CD4-positive, CD25-positive, alpha-beta regulatory T cell (primary cell): ENCODE measurements around the gene KCNAB1. TPM values are rescaled to one million over a fixed set of nuclear protein-coding genes. Genes with fewer than 3 reads are reported as not detected.
"Not testable (repeated sequence)": the region's sequence is repeated elsewhere in the genome, so short reads cannot be mapped to it uniquely, and the experiment has no call there.

ENCODE experiments used
- ATAC-seq, 2 donors: fragments of 150-1000 bp; cut with Tn5 transposase; one replicate each; pipeline ENCODE4 v1.10.0; 2021; ENCODE audit warnings: low read depth in 2 of 2, moderate number of reproducible peaks in 2 of 2, moderate library complexity in 1 of 2
- DNase-seq, 3 donors: peaks; one replicate each; pipeline versions ENCODE4 v3.0.0 to v3.0.0-alpha.2; 2012 to 2022; ENCODE audit warnings: mixed read lengths in 1 of 3
- H3K27ac ChIP-seq: one replicate; pipeline ENCODE4 v1.7.0; 2013; ENCODE audit warnings: mild to moderate bottlenecking, low read length; ENCODE audit not compliant: insufficient read depth, poor library complexity, severe bottlenecking
- H3K27me3 ChIP-seq: one replicate; pipeline ENCODE4 v1.7.0; 2013; ENCODE audit warnings: low read length; ENCODE audit not compliant: control insufficient read depth, insufficient read depth
- H3K36me3 ChIP-seq: one replicate; pipeline ENCODE4 v1.7.0; 2013; ENCODE audit warnings: mild to moderate bottlenecking, low read length, moderate library complexity; ENCODE audit not compliant: control insufficient read depth, insufficient read depth
- H3K4me1 ChIP-seq: 2 replicates; pipeline ENCODE4 v1.7.0; 2013; ENCODE audit warnings: mild to moderate bottlenecking, low read length; ENCODE audit not compliant: insufficient read depth, control insufficient read depth, poor library complexity, severe bottlenecking
- H3K4me3 ChIP-seq: one replicate; pipeline ENCODE4 v1.7.0; 2013; ENCODE audit warnings: low read depth, mild to moderate bottlenecking, low read length, moderate library complexity
- H3K9me3 ChIP-seq, 2 experiments: 1 replicate in 1 of 2; 2 replicates in 1 of 2; pipeline ENCODE4 v1.7.0; 2013; ENCODE audit warnings: low read length in 2 of 2, mild to moderate bottlenecking in 1 of 2, moderate library complexity in 1 of 2; ENCODE audit not compliant: control insufficient read depth in 2 of 2
- H3K27ac Mint-ChIP-seq, 3 donors: one replicate each; pipeline ENCODE4 v1.8.0; 2020 to 2022; ENCODE audit warnings: mild to moderate bottlenecking in 3 of 3, mixed read lengths in 3 of 3, moderate library complexity in 2 of 3
- H3K27me3 Mint-ChIP-seq: one replicate; pipeline ENCODE4 v1.8.0; 2022; ENCODE audit warnings: mild to moderate bottlenecking, mixed read lengths
- H3K36me3 Mint-ChIP-seq: one replicate; pipeline ENCODE4 v1.8.0; 2020; ENCODE audit warnings: mixed read lengths
- H3K4me1 Mint-ChIP-seq, 4 donors: one replicate each; pipeline ENCODE4 v1.8.0; 2020 to 2022; ENCODE audit warnings: mixed read lengths in 4 of 4, mild to moderate bottlenecking in 1 of 4
- H3K4me3 Mint-ChIP-seq, 4 donors: one replicate each; pipeline ENCODE4 v1.8.0; 2020 to 2022; ENCODE audit warnings: mild to moderate bottlenecking in 4 of 4, mixed read lengths in 4 of 4, moderate library complexity in 3 of 4
- H3K9me3 Mint-ChIP-seq, 7 donors: one replicate each; pipeline ENCODE4 v1.8.0; 2020 to 2022; ENCODE audit warnings: mixed read lengths in 7 of 7, mild to moderate bottlenecking in 3 of 7, moderate library complexity in 2 of 7
- polyA plus RNA-seq, 4 donors: library from polyadenylated mRNA; unstranded; fragments of 300-500 nt; fragmentation: Illumina TruSeq; gene quantifications; one replicate each; pipeline ENCODE4 v1.2.3, GENCODE V29; 2021
- total RNA-seq: library from RNA; stranded (reverse); gene quantifications from one replicate; pipeline ENCODE4 v1.2.3, GENCODE V29; 2022

Gene KCNAB1
- total and polyA plus RNA-seq, 5 donors from 2014 or later, result 0.08 to 0.26 (median 0.17) TPM

- Histone ChIP-seq H3K36me3 (no peaks in the 10 kb centered on the region), H3K27me3 (peaks cover 7% of the 10 kb centered on the region), H3K27ac (no peak overlapping the region), H3K4me1 (no peaks in the 10 kb centered on the region), H3K4me3 (no peak overlapping the region), H3K9me3 (no peaks in the 10 kb centered on the region)
- Mint-ChIP-seq H3K9me3 (peaks cover 0 to 2% (median 0%) of the 10 kb centered on the region in 7 donors), H3K27me3 (peaks cover 55% of the 10 kb centered on the region), H3K27ac (peak overlapping the region in 1 of 3 donors; percentile 82), H3K4me1 (no peaks in the 10 kb centered on the region), H3K36me3 (no peaks in the 10 kb centered on the region), H3K4me3 (no peak overlapping the region)
- no peak for DNase-seq
- no peak for ATAC-seq
Measured at GRCh38 chr3:156563900-156564682, 443.7 kb downstream of the KCNAB1 start.

DNA sequence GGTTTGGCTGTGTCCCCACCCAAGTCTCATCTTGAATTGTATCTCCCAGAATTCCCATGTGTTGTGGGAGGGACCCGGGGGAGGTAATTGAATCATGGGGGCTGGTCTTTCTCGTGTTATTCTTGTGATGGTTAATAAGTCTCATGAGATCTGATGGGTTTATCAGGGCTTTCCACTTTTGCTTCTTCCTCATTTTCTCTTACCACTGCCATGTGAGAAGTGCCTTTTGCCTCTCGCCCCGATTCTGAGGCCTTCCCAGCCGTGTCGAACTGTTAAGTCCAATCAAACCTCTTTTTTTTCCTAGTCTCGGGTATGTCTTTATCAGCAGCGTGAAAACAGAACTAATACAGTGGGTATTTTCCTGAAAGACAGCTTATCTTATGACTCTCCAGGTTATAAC, 448.6 kb downstream of the KCNAB1 start:
- not testable (repeated sequence) for DNase-seq, H3K27ac ChIP-seq, ATAC-seq

DNA sequence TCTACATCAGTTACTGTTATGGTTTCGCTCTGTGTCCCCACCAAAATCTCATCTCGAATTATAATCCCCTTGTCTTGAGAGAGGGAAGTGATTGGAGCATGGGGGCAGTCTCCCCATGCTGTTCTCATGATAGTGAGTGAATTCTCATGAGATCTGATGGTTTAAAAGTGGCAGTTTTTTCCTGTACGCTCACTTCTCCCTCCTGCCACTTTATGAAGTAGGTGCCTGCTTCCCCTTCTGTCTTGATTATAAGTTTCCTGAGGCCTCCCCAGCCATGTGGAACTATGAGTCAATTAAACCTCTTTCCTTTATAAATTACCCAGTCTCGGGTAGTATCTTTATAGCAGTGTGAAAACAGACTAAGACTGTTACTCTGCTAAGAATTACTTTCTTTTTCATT, 449.5 kb downstream of the KCNAB1 start:
- H3K4me3 Mint-ChIP-seq, H3K4me1 ChIP-seq, H3K36me3 Mint-ChIP-seq, H3K9me3 Mint-ChIP-seq, ATAC-seq, DNase-seq, H3K27ac Mint-ChIP-seq, H3K4me1 Mint-ChIP-seq, H3K9me3 ChIP-seq, H3K36me3 ChIP-seq, H3K4me3 ChIP-seq, H3K27ac ChIP-seq: not testable (repeated sequence)
- H3K27me3 ChIP-seq, result peaks cover 25% of the 10 kb centered on the region
- H3K27me3 Mint-ChIP-seq, result peaks cover 58% of the 10 kb centered on the region

More for the DNA sequence above, 448.6 kb downstream of the KCNAB1 start:
- H3K27me3 Mint-ChIP-seq, result peaks cover 62% of the 10 kb centered on the region
- H3K4me1 Mint-ChIP-seq, H3K9me3 ChIP-seq, H3K4me1 ChIP-seq, H3K4me3 Mint-ChIP-seq, H3K36me3 ChIP-seq, H3K9me3 Mint-ChIP-seq, H3K4me3 ChIP-seq, H3K36me3 Mint-ChIP-seq: not testable (repeated sequence)
- peaks cover 24% of the 10 kb centered on the region for H3K27me3 ChIP-seq
- peak overlapping the region in 1 of 3 donors; percentile 62 for H3K27ac Mint-ChIP-seq

DNA sequence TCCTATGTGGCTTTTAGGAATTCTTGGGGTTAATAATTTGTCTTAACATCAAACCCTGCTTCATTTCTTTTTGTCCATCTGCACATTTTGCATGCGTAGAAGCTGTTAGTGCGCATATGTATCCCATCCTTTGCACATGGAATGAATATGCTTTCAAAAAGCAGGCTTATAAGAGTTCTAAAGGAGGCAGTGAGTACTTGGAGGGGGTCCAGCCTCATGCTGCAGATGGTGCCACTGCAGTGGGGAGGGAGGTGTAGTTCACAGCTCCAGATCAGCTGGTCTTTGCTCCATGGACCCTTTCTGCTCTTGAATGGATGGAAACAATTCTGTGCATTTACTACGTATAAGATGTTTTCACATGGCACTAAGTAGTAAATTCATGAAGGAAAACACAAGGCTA, 455.3 kb downstream of the KCNAB1 start:
- no peaks in the 10 kb centered on the region for H3K36me3 ChIP-seq
- H3K36me3 Mint-ChIP-seq, result no peaks in the 10 kb centered on the region
- H3K4me1 ChIP-seq, result no peaks in the 10 kb centered on the region
- H3K4me3 Mint-ChIP-seq, result no peak overlapping the region
- no peaks in the 10 kb centered on the region for H3K9me3 ChIP-seq
- H3K4me1 Mint-ChIP-seq, result no peaks in the 10 kb centered on the region
- H3K27me3 Mint-ChIP-seq, result peaks cover 39% of the 10 kb centered on the region
- no peak overlapping the region for H3K27ac ChIP-seq
- peaks cover 0 to 2% (median 0%) of the 10 kb centered on the region in 7 donors for H3K9me3 Mint-ChIP-seq
- no peak overlapping the region for H3K27ac Mint-ChIP-seq
- peaks cover 35% of the 10 kb centered on the region for H3K27me3 ChIP-seq
- no peak for DNase-seq
- H3K4me3 ChIP-seq, result no peak overlapping the region
- no peak for ATAC-seq

- no peak overlapping the region for H3K27ac ChIP-seq
- H3K27ac Mint-ChIP-seq, result no peak overlapping the region
- no peaks in the 10 kb centered on the region for H3K9me3 ChIP-seq
- no peaks in the 10 kb centered on the region for H3K36me3 ChIP-seq
- H3K27me3 ChIP-seq, result peaks cover 35% of the 10 kb centered on the region
- ATAC-seq (no peak), DNase-seq (no peak)
- peaks cover 0 to 2% (median 0%) of the 10 kb centered on the region in 7 donors for H3K9me3 Mint-ChIP-seq
- no peaks in the 10 kb centered on the region for H3K36me3 Mint-ChIP-seq
- no peaks in the 10 kb centered on the region for H3K4me1 Mint-ChIP-seq
- H3K4me3 Mint-ChIP-seq, result no peak overlapping the region
- H3K4me1 ChIP-seq, result no peaks in the 10 kb centered on the region
- peaks cover 39% of the 10 kb centered on the region for H3K27me3 Mint-ChIP-seq
- no peak overlapping the region for H3K4me3 ChIP-seq
Measured at GRCh38 chr3:156576051-156576450, 455.7 kb downstream of the KCNAB1 start.

GRCh38 chr3:156576651-156577348, 456.4 kb downstream of the KCNAB1 start:
- Histone ChIP-seq H3K27me3 (peaks cover 34% of the 10 kb centered on the region), H3K4me1 (no peaks in the 10 kb centered on the region), H3K4me3 (no peak overlapping the region), H3K27ac (no peak overlapping the region), H3K36me3 (no peaks in the 10 kb centered on the region), H3K9me3 (no peaks in the 10 kb centered on the region)
- H3K27ac Mint-ChIP-seq, result no peak overlapping the region
- no peaks in the 10 kb centered on the region for H3K4me1 Mint-ChIP-seq
- no peak for ATAC-seq
- H3K9me3 Mint-ChIP-seq, result peaks cover 0 to 2% (median 0%) of the 10 kb centered on the region in 7 donors
- no peak overlapping the region for H3K4me3 Mint-ChIP-seq
- H3K27me3 Mint-ChIP-seq, result peaks cover 38% of the 10 kb centered on the region
- H3K36me3 Mint-ChIP-seq, result no peaks in the 10 kb centered on the region
- no peak for DNase-seq

- ATAC-seq, result no peak
- no peaks in the 10 kb centered on the region for H3K36me3 Mint-ChIP-seq
- DNase-seq, result no peak
- Histone ChIP-seq H3K27ac (no peak overlapping the region), H3K27me3 (peaks cover 27% of the 10 kb centered on the region), H3K4me1 (no peaks in the 10 kb centered on the region), H3K4me3 (no peak overlapping the region), H3K36me3 (no peaks in the 10 kb centered on the region), H3K9me3 (no peaks in the 10 kb centered on the region)
- no peak overlapping the region for H3K4me3 Mint-ChIP-seq
- H3K27me3 Mint-ChIP-seq, result peaks cover 38% of the 10 kb centered on the region
- H3K9me3 Mint-ChIP-seq, result peaks cover 0 to 2% (median 0%) of the 10 kb centered on the region in 7 donors
- H3K4me1 Mint-ChIP-seq, result no peaks in the 10 kb centered on the region
- no peak overlapping the region for H3K27ac Mint-ChIP-seq
Measured at GRCh38 chr3:156577736-156578135, 457.4 kb downstream of the KCNAB1 start.
